Activated B cell treated with CpG ODN at 0.5 μM for 24 hours (primary cell): ENCODE data around the gene GOLGA6A. TPM values are rescaled to one million over a fixed set of nuclear protein-coding genes. Genes with fewer than 3 reads are reported as not detected.

ENCODE experiments used
- ATAC-seq: fragments of 200-7000 bp; cut with Tn5 transposase; one replicate; pipeline ENCODE4 v1.10.0; 2021; ENCODE audit warnings: low read depth, mild to moderate bottlenecking, moderate library complexity
- CTCF ChIA-PET: fragments of 350-600 bp; sonication (Branson Sonifier 250); formaldehyde crosslinking; loops from one replicate; lab custom pipeline; 2021; ENCODE audit warnings: antibody characterized with exemption; lab: Charles Lee
- POLR2A ChIA-PET: fragments of 350-600 bp; sonication (Branson Sonifier 250); formaldehyde crosslinking; loops from one replicate; lab custom pipeline; 2021; ENCODE audit warnings: antibody characterized with exemption; lab: Charles Lee
- DNase-seq: peaks from one replicate; pipeline ENCODE4 v3.0.0; 2022
- H3K27ac Mint-ChIP-seq: one replicate; pipeline ENCODE4 v1.8.0; 2020; ENCODE audit warnings: mixed read lengths
- H3K27me3 Mint-ChIP-seq: one replicate; pipeline ENCODE4 v1.8.0; 2021; ENCODE audit warnings: mixed read lengths
- H3K36me3 Mint-ChIP-seq: one replicate; pipeline ENCODE4 v1.8.0; 2021; ENCODE audit warnings: low read depth, mixed read lengths
- H3K4me1 Mint-ChIP-seq: one replicate; pipeline ENCODE4 v1.8.0; 2021; ENCODE audit warnings: mixed read lengths
- H3K4me3 Mint-ChIP-seq: one replicate; pipeline ENCODE4 v1.8.0; 2020; ENCODE audit warnings: mild to moderate bottlenecking, mixed read lengths
- H3K9me3 Mint-ChIP-seq: one replicate; pipeline ENCODE4 v1.8.0; 2020; ENCODE audit warnings: mixed read lengths
- intact Hi-C: fragments of 100-400 bp; cut with micrococcal nuclease; formaldehyde crosslinking; loops from one replicate; pipeline ENCODE4 v1.15.1; 2024
- total RNA-seq: library from RNA; stranded (reverse); gene quantifications from 2 replicates; pipeline ENCODE4 v1.2.3, GENCODE V29; 2022
- TF ChIP-seq, protein P1 (sequence below): fragments of 200-600 bp; IDR thresholded peaks from one replicate; pipeline ENCODE4 v1.8.0; 2022; ENCODE audit warnings: antibody characterized with exemption, mild to moderate bottlenecking

GOLGA6A gene
- total RNA-seq, 1 donor from 2014 or later = not detected

DNA sequence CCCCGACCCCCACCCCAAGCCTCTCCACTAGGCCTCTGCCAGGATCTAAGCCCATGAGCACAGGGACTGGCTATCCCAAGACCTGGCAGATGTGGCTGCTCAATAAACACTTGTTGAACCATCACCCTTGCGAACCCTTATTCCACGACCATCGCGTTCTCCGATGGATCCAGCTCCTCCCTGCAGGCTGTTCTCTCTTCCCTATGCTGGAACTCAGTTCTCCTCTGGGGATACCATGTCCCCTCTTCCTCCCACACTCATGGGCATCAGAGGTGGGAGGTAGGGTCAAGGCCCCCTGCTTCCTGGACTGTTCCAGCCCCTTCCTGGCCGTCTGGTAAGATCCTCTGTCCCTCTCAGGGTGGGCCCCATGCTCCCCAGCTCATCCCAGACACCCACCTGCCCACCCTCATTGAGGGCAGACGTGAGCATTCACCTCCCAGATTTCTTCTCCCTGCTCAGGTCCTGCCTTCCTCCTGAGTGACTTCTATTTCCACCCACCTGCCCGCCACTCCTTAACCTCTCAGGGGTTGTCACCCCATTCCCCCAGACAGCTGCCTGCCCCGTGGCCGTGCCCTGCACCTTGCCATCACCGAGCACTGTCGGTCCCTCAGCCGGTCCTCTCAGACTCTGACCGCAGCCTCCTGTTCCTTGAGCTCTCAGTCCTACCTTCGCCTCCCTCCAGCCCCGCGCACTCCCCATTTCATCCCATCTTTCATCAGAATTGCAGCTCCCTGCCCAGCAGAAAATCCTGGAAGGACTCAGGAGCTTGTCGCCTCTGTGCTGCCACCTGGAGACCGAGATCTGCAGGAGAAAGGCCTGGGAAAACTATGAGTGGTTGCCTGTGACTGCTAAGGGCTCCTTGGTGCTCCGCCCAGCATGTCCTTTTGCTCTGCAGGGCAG is 45.8 kb downstream of the GOLGA6A start:
- H3K4me3 Mint-ChIP-seq = no peak overlapping the region
- DNase-seq = no peak
- H3K27me3 Mint-ChIP-seq = no peaks in the 10 kb centered on the region
- ChIA-PET CTCF (interaction anchor here (0.9 to 4.2 kb wide), 4 partner anchors 9 to 85 kb away, joined by 3 to 40 read pairs (median 4); no protein-coding TSS in a partner anchor), POLR2A (no interaction called here)
- H3K27ac Mint-ChIP-seq = no peak overlapping the region
- peaks cover 62% of the 10 kb centered on the region for H3K36me3 Mint-ChIP-seq
- no peaks in the 10 kb centered on the region for H3K9me3 Mint-ChIP-seq
- intact Hi-C loops = loop anchor here (2.0 kb wide), 1 partner anchor 64 kb away; no protein-coding TSS in a partner anchor
- no peak for ATAC-seq
- no peaks in the 10 kb centered on the region for H3K4me1 Mint-ChIP-seq
- TF ChIP-seq, protein P1, sequence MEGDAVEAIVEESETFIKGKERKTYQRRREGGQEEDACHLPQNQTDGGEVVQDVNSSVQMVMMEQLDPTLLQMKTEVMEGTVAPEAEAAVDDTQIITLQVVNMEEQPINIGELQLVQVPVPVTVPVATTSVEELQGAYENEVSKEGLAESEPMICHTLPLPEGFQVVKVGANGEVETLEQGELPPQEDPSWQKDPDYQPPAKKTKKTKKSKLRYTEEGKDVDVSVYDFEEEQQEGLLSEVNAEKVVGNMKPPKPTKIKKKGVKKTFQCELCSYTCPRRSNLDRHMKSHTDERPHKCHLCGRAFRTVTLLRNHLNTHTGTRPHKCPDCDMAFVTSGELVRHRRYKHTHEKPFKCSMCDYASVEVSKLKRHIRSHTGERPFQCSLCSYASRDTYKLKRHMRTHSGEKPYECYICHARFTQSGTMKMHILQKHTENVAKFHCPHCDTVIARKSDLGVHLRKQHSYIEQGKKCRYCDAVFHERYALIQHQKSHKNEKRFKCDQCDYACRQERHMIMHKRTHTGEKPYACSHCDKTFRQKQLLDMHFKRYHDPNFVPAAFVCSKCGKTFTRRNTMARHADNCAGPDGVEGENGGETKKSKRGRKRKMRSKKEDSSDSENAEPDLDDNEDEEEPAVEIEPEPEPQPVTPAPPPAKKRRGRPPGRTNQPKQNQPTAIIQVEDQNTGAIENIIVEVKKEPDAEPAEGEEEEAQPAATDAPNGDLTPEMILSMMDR = no peak

DNA sequence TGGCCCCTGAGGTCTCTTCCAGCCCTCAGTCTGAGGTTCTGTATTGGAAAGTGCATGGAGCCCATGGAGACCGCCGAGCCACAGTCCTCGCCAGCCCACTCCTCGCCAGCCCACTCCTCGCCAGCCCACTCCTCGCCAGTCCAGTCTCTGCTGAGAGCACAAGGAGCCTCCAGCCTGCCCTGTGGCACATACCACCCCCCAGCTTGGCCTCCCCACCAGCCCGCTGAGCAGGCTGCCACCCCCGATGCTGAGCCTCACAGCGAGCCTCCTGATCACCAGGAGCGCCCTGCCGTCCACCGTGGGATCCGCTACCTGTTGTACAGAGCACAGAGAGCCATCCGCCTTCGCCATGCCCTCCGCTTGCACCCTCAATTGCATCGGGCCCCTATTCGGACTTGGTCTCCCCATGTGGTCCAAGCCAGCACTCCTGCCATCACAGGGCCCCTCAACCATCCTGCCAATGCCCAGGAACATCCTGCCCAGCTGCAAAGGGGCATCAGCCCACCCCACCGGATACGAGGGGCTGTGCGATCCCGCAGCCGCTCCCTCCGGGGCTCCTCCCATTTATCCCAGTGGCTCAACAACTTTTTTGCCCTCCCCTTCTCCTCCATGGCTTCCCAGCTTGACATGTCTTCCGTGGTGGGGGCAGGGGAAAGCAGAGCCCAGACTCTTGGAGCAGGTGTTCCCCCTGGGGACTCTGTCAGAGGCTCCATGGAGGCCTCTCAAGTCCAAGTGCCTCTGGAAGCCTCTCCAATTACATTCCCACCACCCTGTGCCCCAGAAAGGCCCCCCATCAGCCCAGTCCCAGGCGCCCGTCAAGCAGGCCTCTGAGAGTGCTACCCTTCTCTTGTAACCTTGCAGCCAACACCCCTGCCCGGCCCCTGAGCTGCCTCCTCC is 47.0 kb downstream of the GOLGA6A start:
- Mint-ChIP-seq H3K27ac (no peak overlapping the region), H3K4me1 (no peaks in the 10 kb centered on the region), H3K36me3 (peaks cover 70% of the 10 kb centered on the region), H3K4me3 (no peak overlapping the region), H3K9me3 (no peaks in the 10 kb centered on the region), H3K27me3 (no peaks in the 10 kb centered on the region)
- TF ChIP-seq, protein P1 = no peak
- ATAC-seq (no peak), DNase-seq (no peak)
- intact Hi-C loops = loop anchor here (2.0 kb wide), 1 partner anchor 63 kb away; no protein-coding TSS in a partner anchor
- POLR2A ChIA-PET = no interaction called here
- CTCF ChIA-PET = interaction anchor here (4.2 kb wide), 1 partner anchor 61 kb away, joined by 40 read pairs; no protein-coding TSS in a partner anchor

DNA sequence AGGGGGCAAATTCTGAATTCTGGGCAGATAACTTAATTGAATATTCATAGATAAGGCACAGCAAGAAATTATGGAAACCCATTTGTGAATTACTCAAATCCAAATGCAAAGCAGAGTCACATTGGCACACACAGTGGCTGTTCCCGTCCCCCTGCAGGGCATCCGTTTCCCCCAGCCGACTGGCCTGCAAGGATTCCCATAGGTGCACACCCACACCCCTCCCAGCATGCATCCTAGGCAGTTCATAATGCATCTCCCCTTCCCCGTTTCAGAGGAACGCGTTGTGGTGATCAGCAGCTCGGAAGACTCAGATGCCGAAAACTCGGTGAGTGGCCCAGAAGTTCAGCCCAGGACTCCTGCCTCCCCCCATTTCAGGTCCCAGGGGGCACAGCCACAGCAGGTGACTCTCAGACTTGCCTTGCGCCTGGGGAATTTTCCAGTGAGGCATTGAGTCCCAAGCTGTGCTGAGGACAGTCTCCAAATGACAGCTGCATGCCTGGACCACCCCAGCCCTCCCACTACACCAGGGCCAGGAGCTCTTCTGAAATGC is 48.1 kb downstream of the GOLGA6A start:
- POLR2A ChIA-PET = no interaction called here
- Mint-ChIP-seq H3K4me3 (no peak overlapping the region), H3K27ac (no peak overlapping the region), H3K36me3 (peaks cover 76% of the 10 kb centered on the region), H3K9me3 (no peaks in the 10 kb centered on the region), H3K27me3 (no peaks in the 10 kb centered on the region), H3K4me1 (no peaks in the 10 kb centered on the region)
- DNase-seq = no peak
- intact Hi-C loops = no loop called here
- CTCF ChIA-PET = no interaction called here
- TF ChIP-seq, protein P1 = no peak
- ATAC-seq = no peak

DNA sequence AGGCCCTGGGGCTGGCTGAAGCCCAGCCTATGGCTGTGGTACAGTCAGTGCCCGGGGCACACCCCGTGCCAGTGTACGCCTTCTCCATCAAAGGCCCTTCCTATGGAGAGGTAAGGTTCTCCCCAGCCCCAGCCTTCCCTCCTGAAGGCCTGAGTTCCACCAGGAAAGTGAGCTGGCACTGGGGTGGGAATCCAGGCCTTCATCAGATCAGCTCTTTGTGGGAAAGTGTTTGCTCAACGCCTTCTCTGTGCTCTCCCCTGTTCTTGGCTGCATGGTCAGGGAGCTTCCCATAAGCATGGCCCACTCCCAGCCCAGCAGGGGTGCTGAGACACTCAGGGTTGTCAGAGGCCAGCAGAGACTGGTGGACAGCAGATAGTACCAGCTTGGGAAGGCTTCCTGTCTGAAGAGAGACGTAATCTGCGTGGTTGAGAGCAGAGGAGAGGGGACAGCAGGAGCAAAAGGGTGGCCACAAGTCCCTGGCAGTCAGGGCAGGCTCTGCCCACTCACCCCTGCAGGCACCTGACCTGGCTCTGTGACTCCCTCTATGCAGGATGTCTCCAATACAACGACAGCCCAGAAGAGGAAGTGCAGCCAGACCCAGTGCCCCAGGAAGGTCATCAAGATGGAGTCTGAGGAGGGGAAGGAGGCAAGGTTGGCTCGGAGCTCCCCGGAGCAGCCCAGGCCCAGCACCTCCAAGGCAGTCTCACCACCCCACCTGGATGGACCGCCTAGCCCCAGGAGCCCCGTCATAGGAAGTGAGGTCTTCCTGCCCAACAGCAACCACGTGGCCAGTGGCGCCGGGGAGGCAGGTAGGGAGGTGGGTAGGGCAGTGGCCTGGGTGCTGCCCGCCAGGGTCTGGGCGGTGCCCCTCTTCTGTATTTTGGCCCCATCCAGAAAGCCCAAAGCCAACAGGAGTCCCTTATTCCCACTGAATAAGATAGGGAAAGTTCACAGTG is 49.5 kb downstream of the GOLGA6A start:
- Mint-ChIP-seq H3K36me3 (peaks cover 78% of the 10 kb centered on the region), H3K27me3 (no peaks in the 10 kb centered on the region), H3K4me1 (no peaks in the 10 kb centered on the region), H3K4me3 (no peak overlapping the region), H3K27ac (no peak overlapping the region), H3K9me3 (no peaks in the 10 kb centered on the region)
- ChIA-PET CTCF (no interaction called here), POLR2A (interaction anchor here (0.7 kb wide), 1 partner anchor 61 kb away, joined by 4 read pairs; no protein-coding TSS in a partner anchor)
- DNase-seq (no peak), ATAC-seq (no peak)
- TF ChIP-seq, protein P1 = no peak
- intact Hi-C loops = no loop called here
